ENCODE data around the gene SSMEM1. TPM values are rescaled to one million over a fixed set of nuclear protein-coding genes. Genes with fewer than 3 reads are reported as not detected.
A peak's percentile ranks its signal among the peaks of the same experiment; 100 is the strongest.

The SSMEM1 gene
- total and polyA plus RNA-seq, 9 of the 15 experiments (the other 6 are each of a cell fraction or from before 2014, with no cell fraction given), result 0.10 to 0.28 (median 0.18) TPM; not detected in 4

DNA sequence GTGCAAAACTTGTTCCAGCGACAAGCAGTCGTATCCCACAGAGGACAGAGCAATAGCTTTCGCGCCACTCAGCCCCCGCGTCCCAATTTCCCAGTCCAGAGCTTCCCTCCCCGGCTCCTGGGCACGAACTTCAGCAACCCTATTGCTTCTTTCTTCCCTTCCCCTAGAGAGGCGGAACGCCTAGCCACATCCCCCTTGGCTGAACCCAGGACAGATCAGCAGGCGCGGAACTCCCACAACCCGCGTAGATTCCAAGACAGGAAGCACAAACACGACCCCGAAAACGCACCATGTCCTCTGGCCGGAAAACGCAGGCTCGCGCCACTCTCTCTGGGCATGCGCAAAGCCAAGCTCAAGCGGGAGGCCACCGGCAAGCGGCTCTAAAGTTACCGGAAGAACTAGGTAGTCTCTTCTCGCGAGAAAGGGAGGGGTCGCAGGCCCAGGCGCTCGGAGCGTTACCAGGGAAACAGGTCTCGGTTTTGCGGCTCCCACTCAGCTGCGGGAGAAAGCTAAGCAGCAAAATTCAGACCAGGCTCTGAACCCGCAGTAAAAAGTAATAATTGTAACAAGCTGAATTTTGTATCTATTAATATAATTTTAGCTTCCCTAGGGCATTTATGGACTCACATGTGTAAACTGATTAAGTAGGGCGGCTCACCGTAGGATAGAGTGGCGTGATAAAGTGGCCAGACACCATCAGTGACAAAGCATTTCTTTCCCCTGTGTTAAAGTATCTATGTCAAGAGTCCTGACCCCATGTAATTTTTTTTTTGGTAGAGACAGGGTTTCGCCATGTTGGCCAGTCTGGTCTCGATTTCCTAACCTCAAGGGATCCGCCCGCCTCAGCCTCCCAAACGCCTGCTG, 2.3 kb upstream of the SSMEM1 start, which contains the start of gene TMEM209 (continued):
- TF ChIP-seq POU5F1 (IDR thresholded peaks at IDR 0.05; ENCODE audit: borderline replicate concordance, low read depth, low read length, partially characterized antibody), result peak; percentile 85
- TF ChIP-seq CREB1 (IDR thresholded peaks at IDR 0.05), result peak; percentile 77
- peak; percentile 55; the same call in 1 of the 2 replicates for TF ChIP-seq CREB1 (CRISPR knock-in tag; IDR thresholded peaks at IDR 0.05)
- peak; percentile 71 for TF ChIP-seq SP1 (CRISPR knock-in tag; IDR thresholded peaks at IDR 0.05)
- TF ChIP-seq NR1H2 (CRISPR knock-in tag; IDR thresholded peaks at IDR 0.05), result no peak
- peak; percentile 97 for TF ChIP-seq PML (IDR thresholded peaks at IDR 0.05; ENCODE audit: low read length)
- TF ChIP-seq, protein P1, sequence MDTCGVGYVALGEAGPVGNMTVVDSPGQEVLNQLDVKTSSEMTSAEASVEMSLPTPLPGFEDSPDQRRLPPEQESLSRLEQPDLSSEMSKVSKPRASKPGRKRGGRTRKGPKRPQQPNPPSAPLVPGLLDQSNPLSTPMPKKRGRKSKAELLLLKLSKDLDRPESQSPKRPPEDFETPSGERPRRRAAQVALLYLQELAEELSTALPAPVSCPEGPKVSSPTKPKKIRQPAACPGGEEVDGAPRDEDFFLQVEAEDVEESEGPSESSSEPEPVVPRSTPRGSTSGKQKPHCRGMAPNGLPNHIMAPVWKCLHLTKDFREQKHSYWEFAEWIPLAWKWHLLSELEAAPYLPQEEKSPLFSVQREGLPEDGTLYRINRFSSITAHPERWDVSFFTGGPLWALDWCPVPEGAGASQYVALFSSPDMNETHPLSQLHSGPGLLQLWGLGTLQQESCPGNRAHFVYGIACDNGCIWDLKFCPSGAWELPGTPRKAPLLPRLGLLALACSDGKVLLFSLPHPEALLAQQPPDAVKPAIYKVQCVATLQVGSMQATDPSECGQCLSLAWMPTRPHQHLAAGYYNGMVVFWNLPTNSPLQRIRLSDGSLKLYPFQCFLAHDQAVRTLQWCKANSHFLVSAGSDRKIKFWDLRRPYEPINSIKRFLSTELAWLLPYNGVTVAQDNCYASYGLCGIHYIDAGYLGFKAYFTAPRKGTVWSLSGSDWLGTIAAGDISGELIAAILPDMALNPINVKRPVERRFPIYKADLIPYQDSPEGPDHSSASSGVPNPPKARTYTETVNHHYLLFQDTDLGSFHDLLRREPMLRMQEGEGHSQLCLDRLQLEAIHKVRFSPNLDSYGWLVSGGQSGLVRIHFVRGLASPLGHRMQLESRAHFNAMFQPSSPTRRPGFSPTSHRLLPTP (IDR thresholded peaks at IDR 0.05; ENCODE audit: borderline replicate concordance, extremely low read depth, insufficient read length), result no peak
- no peak for TF ChIP-seq RBM39 (optimal IDR thresholded peaks at IDR 0.05; ENCODE audit: low read depth, low read length)
- TF ChIP-seq, protein P2, sequence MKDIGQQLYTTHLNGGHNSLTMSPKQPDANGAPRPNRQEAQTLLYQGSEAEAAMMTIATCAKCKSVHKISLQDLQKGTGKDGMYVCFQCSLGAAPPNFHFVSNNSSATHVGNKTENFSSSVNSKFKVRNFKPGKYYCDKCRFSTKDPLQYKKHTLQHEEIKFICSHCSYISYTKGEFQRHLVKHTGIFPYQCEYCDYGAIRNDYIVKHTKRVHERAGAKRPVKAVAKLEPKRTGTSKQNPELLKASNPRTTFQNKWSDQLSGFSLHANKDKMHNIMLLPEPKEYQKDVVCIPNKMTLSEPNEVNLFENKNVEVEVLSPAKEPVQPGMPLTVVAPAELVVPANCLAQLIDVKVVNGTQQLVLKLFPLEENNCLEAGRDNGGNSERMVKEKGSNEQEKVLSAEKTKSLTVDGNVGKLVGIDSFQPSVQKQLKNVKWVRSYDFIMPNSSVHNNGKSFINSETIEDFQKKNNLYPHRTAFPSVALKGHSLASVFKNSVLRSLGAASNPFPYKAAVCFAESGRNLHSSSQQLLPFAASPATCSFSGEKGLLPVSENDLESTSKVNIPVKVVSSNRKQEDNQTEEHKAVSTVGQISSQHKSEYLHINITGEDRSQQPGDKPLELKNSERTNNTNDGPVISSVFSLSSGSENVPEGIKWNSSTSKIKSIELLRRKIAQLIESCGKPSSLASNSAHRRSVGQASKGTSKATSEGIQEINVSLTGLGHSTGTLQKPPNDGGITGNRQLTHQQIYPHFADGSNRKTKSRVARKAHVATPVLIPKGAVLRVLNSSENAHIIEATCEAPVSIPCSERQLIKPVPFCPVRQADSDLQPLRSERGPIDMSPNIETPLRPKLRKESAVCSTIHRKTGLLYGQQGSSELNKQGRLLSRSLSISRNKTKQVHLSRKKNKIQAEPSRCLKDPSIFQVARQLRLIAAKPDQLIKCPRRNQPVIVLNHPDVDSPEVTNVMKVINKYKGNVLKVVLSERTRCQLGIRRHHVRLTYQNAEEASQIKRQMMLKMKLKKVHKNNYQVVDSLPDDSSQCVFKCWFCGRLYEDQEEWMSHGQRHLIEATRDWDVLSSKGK (CRISPR knock-in tag; IDR thresholded peaks at IDR 0.05), result no peak
- TF ChIP-seq, protein P3, sequence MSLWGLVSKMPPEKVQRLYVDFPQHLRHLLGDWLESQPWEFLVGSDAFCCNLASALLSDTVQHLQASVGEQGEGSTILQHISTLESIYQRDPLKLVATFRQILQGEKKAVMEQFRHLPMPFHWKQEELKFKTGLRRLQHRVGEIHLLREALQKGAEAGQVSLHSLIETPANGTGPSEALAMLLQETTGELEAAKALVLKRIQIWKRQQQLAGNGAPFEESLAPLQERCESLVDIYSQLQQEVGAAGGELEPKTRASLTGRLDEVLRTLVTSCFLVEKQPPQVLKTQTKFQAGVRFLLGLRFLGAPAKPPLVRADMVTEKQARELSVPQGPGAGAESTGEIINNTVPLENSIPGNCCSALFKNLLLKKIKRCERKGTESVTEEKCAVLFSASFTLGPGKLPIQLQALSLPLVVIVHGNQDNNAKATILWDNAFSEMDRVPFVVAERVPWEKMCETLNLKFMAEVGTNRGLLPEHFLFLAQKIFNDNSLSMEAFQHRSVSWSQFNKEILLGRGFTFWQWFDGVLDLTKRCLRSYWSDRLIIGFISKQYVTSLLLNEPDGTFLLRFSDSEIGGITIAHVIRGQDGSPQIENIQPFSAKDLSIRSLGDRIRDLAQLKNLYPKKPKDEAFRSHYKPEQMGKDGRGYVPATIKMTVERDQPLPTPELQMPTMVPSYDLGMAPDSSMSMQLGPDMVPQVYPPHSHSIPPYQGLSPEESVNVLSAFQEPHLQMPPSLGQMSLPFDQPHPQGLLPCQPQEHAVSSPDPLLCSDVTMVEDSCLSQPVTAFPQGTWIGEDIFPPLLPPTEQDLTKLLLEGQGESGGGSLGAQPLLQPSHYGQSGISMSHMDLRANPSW (CRISPR knock-in tag; IDR thresholded peaks at IDR 0.05), result no peak; the same call in none of the 2 replicates
- TF ChIP-seq SRSF7 (optimal IDR thresholded peaks at IDR 0.05; ENCODE audit: low read depth, low read length), result no peak
